D721Med (cell line): ENCODE data around the gene IFNL3.
"Not testable (repeated sequence)": the region's sequence is repeated elsewhere in the genome, so short reads cannot be mapped to it uniquely, and the experiment has no call there.

Experiments used
- DNase-seq: peaks from one replicate; pipeline ENCODE4 v3.0.0; 2011; ENCODE audit warnings: low spot score; ENCODE audit not compliant: insufficient read length
- FAIRE-seq: peaks from 2 replicates; lab custom pipeline; 2011; peaks lifted over from hg19 to GRCh38; lab: Jason Lieb, UNC
- TF ChIP-seq, protein P1 (sequence below): IDR thresholded peaks from 2 replicates; pipeline ENCODE4 v1.5.1; 2012; ENCODE audit warnings: mild to moderate bottlenecking, control low read depth; ENCODE audit not compliant: insufficient read depth; ENCODE audit errors: missing control alignments

IFNL3 gene

DNA sequence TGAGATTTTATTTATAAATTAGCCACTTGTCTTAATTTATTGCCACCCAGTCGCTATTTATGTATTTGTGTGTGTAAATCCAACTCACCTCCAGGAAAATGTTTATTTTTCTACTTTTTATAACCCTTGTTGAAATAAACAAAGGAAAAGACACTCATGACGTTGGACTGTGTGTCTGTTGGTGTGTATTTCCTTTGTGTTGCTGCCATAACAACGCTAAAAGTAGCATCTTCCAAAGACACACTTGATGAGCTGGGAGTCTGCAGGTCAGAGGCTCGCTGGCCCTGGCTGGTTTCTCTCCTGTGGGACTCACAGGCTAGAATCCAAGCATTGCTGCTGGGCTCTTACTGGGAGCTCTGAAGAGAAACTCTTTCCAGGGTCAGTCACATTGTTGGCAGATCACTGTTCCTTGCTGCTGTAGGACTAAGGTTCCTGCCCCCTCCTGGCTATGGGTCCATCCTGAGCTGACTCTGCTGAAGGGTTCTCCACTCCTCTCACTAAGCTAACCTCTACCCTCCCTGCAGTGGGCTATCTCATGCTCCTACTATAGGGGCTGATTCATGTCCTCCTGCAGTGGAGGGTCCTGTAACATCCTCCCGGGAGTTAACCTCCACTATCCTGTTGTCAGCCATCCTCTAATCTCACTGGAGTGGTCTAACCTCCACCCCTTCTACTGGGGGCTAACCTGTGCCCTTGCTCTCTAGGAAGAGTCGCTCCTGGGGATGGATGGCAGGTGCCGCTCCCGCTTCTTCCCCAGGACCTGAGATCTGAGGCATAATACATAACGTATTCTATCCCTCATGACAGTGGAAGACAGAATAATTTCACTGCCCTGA lies 25.4 kb upstream of the IFNL3 start:
- DNase-seq: no peak
- TF ChIP-seq, protein P1, sequence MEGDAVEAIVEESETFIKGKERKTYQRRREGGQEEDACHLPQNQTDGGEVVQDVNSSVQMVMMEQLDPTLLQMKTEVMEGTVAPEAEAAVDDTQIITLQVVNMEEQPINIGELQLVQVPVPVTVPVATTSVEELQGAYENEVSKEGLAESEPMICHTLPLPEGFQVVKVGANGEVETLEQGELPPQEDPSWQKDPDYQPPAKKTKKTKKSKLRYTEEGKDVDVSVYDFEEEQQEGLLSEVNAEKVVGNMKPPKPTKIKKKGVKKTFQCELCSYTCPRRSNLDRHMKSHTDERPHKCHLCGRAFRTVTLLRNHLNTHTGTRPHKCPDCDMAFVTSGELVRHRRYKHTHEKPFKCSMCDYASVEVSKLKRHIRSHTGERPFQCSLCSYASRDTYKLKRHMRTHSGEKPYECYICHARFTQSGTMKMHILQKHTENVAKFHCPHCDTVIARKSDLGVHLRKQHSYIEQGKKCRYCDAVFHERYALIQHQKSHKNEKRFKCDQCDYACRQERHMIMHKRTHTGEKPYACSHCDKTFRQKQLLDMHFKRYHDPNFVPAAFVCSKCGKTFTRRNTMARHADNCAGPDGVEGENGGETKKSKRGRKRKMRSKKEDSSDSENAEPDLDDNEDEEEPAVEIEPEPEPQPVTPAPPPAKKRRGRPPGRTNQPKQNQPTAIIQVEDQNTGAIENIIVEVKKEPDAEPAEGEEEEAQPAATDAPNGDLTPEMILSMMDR: no peak
- no peak for FAIRE-seq

DNA sequence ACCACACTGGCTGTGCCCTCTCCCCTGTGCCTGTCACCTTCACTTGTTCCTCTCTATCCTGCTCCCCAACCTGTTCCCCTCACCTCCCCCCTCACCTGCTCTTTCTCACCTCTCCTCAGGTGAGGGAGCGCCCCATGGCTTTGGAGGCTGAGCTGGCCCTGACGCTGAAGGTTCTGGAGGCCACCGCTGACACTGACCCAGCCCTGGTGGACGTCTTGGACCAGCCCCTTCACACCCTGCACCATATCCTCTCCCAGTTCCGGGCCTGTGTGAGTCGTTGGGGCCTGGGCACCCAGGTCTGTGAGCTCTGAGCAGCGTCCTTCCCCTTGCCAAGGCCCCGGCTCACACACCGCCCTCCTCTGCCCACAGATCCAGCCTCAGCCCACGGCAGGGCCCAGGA lies 24.6 kb upstream of the IFNL3 start:
- DNase-seq, FAIRE-seq: not testable (repeated sequence)

DNA sequence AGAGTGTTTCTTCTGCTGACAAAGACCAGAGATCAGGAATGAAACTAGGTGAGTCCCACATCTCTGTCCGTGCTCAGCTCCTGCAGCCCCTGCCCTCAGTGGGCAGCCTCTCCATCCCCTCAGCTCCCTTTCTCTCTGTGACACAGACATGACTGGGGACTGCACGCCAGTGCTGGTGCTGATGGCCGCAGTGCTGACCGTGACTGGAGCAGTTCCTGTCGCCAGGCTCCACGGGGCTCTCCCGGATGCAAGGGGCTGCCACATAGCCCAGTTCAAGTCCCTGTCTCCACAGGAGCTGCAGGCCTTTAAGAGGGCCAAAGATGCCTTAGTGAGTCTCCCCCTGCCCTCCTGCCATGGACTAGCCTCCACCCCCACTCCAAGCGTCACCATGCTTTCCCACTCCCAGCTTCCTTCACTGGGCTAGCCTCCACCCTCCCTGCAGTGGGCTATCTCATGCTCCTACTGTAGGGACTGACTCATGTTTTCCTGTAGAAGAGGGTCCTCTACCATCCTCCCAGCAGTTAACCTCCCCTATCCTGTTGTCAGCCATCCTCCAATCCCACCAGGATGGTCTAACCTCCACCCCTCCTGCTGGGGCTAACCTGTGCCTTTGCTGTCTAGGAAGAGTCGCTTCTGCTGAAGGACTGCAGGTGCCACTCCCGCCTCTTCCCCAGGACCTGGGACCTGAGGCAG lies 23.9 kb upstream of the IFNL3 start:
- not testable (repeated sequence) for DNase-seq, FAIRE-seq

DNA sequence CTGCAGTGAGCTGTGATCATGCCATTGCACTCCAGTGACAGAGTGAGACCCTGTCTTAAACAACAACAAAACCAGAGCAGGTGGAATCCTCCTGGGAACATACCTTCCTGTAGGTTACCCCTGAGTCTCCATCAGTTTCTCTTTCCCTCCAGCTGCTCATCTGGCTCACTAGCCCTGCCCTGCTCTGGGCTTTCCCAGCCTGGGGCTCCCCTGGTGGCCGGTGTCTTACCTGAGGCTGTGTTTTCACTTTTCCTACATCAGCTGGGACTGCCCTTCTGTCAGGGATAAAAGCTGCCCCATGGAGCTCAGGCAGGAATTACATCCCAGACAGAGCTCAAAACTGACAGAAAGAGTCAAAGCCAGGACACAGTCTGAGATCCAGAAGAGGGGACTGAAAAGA lies 23.3 kb upstream of the IFNL3 start, which contains the start of gene IFNL2:
TSS of gene IFNL2 (plus strand) at position 312 of the 400 bp plus-strand sequence. CDS start 173 bp downstream, outside the sequence.
- not testable (repeated sequence) for DNase-seq, FAIRE-seq

DNA sequence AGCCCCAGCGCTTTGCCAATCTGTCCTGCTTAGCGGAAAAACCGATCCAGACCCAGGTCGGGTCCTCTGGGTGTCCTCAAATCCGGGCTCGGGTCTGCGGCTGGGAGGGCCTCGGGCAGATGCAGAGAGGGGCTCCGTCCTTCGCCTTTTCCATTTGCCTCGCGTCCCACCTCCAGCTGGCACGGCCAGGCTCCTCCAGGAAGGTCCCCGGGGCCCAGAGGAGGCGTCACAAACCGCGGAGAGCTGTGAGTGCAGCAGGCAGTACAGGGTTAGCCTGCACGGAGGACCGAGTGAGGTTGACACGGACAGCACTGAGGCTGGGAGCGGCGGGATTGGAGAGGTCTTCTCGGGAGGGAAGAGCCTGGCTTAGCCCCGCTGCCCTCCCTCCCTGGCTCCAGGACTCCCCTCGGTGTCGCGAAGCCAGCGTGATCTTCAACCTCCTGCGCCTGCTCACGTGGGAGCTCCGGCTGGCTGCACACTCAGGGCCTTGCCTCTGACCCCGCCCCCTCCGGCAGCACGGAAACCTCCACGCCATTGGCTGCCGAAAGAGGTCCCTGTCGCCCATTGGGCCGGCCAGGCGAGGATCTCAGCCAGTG lies 20.6 kb upstream of the IFNL3 start:
- TF ChIP-seq, protein P1: no peak
- DNase-seq (no peak), FAIRE-seq (no peak)

DNA sequence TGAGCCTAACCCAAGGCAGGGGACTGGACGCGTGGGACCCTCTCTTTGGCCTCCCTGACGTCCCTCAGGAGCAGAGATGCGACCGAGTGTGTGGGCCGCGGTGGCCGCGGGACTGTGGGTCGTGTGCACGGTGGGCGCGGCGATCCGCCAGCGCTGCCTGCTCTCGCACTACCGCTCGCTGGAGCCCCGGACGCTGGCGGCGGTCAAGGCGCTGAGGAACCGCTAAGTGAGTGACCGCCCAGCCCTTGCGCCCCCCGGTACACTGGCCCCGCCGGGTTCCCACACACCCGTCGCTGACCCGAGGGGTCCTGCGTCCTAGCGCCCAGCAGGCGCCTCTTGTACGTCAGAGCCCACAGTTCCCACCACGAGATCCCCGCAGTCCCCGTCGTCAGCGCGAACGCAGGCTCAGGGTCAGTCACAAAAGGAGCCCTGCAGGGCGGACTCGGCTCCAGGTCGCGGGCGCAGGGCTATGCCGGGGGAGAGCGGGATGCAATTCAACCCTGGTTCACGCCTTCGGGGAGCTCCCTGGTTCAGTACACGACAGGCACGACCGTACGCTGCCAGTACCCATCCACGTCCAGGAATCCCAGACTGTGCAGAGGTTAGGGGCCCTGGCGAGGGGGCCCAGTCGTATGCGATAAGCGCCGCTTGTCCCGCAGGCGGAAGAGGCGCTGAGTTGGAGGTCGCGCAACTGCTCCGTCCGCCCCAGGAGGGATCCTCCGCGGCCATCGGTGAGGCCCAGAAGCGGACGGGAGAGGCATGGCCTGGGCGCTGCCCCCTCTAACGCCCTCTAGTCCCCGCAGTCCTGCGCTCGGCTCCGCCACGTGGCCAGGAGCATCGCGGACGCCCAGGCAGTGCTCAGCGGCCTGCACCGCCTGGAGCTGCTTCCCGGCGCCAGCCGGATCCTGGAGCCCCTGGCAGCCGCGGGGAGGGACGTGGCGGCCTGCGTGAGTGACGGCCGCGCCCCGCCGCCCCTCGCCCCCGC lies 19.8 kb upstream of the IFNL3 start:
- TF ChIP-seq, protein P1: no peak
- DNase-seq (no peak), FAIRE-seq (no peak)

DNA sequence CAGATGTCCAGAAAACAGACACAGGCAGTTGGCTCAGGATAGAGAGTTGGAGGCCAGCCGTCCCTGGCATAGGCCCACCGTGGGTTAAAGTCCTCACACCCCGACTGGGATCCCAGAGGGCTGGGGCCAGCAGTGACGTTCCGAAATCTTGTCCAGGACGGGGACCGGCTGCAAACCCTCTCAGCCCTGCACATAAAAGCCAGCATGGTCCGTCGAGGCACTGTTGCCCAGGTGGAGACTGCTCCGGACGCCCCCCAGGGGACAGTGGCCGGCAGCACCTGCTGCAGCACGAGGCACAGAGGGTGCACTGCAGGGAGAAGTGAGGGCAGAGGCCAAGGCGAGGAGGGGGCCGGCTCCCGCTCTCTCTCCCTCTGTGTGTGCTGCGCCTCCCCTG lies 19.1 kb upstream of the IFNL3 start:
- no peak for FAIRE-seq
- TF ChIP-seq, protein P1: no peak
- DNase-seq: no peak

DNA sequence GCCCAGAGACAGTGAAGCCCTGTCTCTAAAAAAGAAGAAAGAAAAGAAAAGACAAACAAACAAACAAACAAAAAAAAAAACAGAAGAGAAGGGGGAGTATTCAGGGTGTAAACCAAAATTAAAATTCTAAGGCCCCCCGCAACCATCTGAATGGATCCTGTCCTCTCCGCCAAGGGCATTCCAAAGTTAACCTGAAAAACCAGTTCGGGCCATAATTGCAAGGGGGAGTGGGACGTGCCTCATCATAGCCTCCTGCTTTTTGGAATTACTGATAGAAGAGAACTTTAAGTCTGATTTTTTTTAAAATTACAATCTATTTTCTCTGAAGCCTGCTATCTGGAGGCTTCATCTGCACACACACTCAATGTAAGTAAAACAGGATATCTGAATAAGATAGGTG lies 17.7 kb upstream of the IFNL3 start:
- no peak for DNase-seq
- TF ChIP-seq, protein P1: no peak
- no peak for FAIRE-seq
